ENCODE results near the gene CSK.

Gene CSK

DNA sequence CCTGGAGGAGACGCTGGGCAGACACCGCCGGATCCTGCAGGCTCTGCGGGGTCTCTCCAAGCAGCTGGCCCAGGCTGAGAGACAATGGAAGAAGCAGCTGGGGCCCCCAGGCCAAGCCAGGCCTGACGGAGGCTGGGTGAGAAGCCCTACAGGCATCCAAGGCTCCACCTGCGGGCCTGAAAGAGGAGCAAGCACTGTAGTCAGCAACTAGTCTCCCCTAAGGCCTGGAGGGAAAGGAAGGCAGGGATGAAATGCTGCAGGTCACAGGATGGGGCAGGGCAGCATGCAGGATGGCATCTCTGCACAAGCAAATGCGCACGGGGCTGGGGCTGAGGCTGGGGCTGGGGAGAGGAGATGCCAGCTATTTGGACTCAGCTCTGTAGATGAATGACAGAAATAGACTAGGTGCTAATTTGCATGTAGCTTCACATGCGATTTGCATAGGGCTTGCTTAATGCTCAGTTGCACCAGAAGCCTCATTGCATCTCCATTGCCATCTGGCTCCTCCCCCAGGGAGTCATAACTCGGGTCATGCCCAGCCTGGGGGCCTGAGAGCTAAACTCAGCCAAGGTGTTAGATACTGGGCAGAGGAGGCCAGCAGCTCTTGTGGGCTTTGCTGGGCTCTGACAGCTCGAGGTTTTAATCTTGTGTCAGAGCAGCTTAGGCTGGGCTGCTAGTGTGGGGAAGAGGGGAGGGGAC is 39.4 kb downstream of the CSK start:
- peaks cover 12% of the 10 kb centered on the region for H3K4me1 ChIP-seq (ENCODE audit: insufficient read depth, low read length)
- H3K36me3 ChIP-seq (ENCODE audit: insufficient read depth, low read length): no peaks in the 10 kb centered on the region
- no peaks in the 10 kb centered on the region for H3K9me3 ChIP-seq (ENCODE audit: low read length)
- H2AFZ ChIP-seq (ENCODE audit: low read depth, low read length): no peak overlapping the region
- H3K4me3 ChIP-seq (ENCODE audit: low read length): no peak overlapping the region
- peaks cover 40% of the 10 kb centered on the region for H3K27me3 ChIP-seq (ENCODE audit: insufficient read depth, low read length)

DNA sequence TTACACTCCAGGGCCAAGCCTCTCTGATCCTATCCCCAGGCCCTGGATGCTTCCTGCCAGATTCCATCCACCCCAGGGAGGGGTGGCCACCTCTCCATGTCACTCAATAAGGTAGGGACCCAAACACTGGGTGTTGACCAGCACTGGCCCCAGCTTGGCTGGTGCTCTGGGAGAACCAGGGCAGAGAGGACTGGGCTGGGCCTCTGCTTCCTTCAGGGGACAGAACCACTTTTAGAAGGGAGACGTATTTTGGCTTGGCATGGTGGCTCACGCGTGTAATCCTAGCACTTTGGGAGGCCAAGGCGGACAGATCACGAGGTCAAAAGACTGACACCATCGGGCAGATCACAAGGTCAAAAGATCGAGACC is 39.9 kb downstream of the CSK start:
- peaks cover 12% of the 10 kb centered on the region for H3K4me1 ChIP-seq (ENCODE audit: insufficient read depth, low read length)
- no peaks in the 10 kb centered on the region for H3K36me3 ChIP-seq (ENCODE audit: insufficient read depth, low read length)
- no peak overlapping the region for H2AFZ ChIP-seq (ENCODE audit: low read depth, low read length)
- H3K4me3 ChIP-seq (ENCODE audit: low read length): no peak overlapping the region
- H3K27me3 ChIP-seq (ENCODE audit: insufficient read depth, low read length): peaks cover 43% of the 10 kb centered on the region
- H3K9me3 ChIP-seq (ENCODE audit: low read length): no peaks in the 10 kb centered on the region

DNA sequence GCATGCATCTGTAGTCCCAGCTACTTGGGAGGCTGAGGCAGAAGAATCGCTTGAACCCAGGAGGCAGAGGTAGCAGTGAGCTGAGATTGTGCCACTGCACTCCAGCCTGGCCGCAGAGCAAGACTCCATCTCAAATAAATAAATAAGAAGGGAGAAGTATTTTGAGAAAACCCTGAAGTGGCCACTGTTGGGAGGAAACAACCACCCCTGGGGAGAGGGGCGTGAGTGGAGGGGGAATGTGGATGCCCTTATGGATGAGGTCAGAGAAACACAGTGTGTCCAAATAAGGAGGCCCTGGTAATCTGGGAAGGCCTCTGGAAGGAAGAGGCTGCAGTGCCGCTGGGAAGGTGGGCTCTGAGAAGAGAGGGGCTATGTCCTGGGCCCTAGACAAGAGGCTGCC is 40.4 kb downstream of the CSK start:
- H3K4me1 ChIP-seq (ENCODE audit: insufficient read depth, low read length): peaks cover 12% of the 10 kb centered on the region
- peaks cover 48% of the 10 kb centered on the region for H3K27me3 ChIP-seq (ENCODE audit: insufficient read depth, low read length)
- H3K36me3 ChIP-seq (ENCODE audit: insufficient read depth, low read length): no peaks in the 10 kb centered on the region
- no peaks in the 10 kb centered on the region for H3K9me3 ChIP-seq (ENCODE audit: low read length)
- no peak overlapping the region for H3K4me3 ChIP-seq (ENCODE audit: low read length)
- H2AFZ ChIP-seq (ENCODE audit: low read depth, low read length): no peak overlapping the region

DNA sequence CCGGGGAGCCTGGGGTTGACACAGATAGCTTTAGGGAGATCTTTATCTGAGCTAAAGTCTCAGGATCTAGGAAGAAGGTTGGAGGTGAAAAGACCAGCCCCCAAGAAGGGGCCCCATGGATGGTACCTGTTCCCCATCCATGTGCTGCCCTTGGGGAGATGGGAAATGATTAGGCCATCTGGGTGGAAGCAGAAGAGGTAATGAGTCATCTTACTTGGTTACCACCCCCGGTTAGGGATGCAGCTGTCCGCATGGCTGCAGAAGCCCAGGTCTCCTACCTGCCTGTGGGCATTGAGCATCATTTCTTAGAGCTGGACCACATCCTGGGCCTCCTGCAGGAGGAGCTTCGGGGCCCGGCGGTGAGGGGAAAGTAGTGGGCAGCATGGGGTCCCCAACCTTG is 41.4 kb downstream of the CSK start:
- H3K36me3 ChIP-seq (ENCODE audit: insufficient read depth, low read length): no peaks in the 10 kb centered on the region
- H3K27me3 ChIP-seq (ENCODE audit: insufficient read depth, low read length): peaks cover 59% of the 10 kb centered on the region
- no peak overlapping the region for H2AFZ ChIP-seq (ENCODE audit: low read depth, low read length)
- no peaks in the 10 kb centered on the region for H3K9me3 ChIP-seq (ENCODE audit: low read length)
- no peak overlapping the region for H3K4me3 ChIP-seq (ENCODE audit: low read length)
- H3K4me1 ChIP-seq (ENCODE audit: insufficient read depth, low read length): peaks cover 12% of the 10 kb centered on the region

DNA sequence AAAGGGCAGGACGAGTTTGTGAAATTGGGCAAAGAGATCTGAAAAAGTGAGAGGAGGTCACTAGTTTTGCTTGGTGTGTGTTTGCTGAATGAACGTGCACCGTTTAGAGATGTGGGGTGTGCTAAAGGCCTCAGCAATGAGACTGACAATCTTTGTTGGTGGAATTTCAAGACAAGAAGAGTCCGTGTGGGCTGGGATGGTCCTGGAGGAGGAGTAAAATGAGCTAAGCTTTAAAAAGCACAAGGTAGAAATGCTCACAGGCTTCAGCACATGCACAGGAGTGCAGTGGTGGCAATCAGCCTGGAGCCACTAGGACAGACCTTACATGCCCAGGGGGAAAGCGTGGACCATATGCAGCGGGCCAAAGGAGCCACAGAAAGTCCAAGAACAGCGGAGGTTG is 43.1 kb downstream of the CSK start:
- H3K9me3 ChIP-seq (ENCODE audit: low read length): no peaks in the 10 kb centered on the region
- peaks cover 12% of the 10 kb centered on the region for H3K4me1 ChIP-seq (ENCODE audit: insufficient read depth, low read length)
- H3K4me3 ChIP-seq (ENCODE audit: low read length): no peak overlapping the region
- H3K36me3 ChIP-seq (ENCODE audit: insufficient read depth, low read length): no peaks in the 10 kb centered on the region
- peaks cover 62% of the 10 kb centered on the region for H3K27me3 ChIP-seq (ENCODE audit: insufficient read depth, low read length)
- H2AFZ ChIP-seq (ENCODE audit: low read depth, low read length): no peak overlapping the region

DNA sequence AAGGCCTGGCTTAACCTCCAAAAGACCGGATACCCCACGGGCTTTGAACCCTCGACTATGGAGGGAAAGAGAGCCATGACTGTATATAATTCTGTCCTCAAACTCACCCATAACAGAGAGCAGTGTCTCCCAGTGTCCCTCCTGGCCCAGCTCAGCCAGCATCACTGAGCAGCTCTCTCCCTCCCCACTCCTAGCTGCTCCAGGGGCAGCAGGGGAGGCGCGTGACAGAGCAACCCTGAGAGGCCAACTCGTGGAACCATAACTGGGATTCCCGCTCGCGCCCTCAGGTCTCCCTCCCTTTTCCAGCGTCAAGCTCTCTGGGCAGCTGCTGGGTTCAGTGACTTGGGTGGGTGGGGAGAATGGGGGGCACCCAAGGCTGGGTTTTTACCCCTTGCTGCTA is 44.0 kb downstream of the CSK start:
- no peak overlapping the region for H2AFZ ChIP-seq (ENCODE audit: low read depth, low read length)
- H3K4me3 ChIP-seq (ENCODE audit: low read length): no peak overlapping the region
- H3K36me3 ChIP-seq (ENCODE audit: insufficient read depth, low read length): no peaks in the 10 kb centered on the region
- peaks cover 8% of the 10 kb centered on the region for H3K4me1 ChIP-seq (ENCODE audit: insufficient read depth, low read length)
- no peaks in the 10 kb centered on the region for H3K9me3 ChIP-seq (ENCODE audit: low read length)
- H3K27me3 ChIP-seq (ENCODE audit: insufficient read depth, low read length): peaks cover 71% of the 10 kb centered on the region

DNA sequence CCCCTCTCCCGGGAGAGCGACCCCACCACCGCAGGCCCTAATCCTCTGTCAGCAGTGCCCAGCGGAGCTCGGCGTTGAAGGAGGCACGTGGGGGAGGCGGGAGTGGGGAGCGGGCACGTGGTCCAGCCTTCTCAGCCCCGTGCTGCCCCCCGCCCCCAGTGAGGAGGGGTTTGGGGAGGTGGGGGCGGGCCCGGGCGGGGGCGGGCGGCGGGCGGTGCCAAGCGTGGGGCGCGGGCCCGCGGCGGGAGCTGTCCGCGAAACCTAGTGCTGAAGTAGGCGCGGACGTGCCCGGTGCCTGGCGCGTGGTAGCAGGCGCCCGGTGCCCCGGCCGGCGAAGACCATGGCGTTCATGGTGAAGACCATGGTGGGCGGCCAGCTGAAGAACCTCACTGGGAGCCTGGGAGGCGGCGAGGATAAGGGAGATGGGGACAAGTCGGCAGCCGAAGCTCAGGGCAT is 44.5 kb downstream of the CSK start, which contains the start of gene CPLX3:
Gene CPLX3 (plus strand): TSS at position 264 of the 456 bp plus-strand sequence. CDS start 77 bp downstream, at position 341.
- H3K9me3 ChIP-seq (ENCODE audit: low read length): no peaks in the 10 kb centered on the region
- peaks cover 74% of the 10 kb centered on the region for H3K27me3 ChIP-seq (ENCODE audit: insufficient read depth, low read length)
- no peak within 1 kb of the TSS for H3K4me3 ChIP-seq (ENCODE audit: low read length)
- H2AFZ ChIP-seq (ENCODE audit: low read depth, low read length): no peak within 1 kb of the TSS
- no peaks in the 10 kb centered on the region for H3K36me3 ChIP-seq (ENCODE audit: insufficient read depth, low read length)
- H3K4me1 ChIP-seq (ENCODE audit: insufficient read depth, low read length): peaks cover 3% of the 10 kb centered on the region

DNA sequence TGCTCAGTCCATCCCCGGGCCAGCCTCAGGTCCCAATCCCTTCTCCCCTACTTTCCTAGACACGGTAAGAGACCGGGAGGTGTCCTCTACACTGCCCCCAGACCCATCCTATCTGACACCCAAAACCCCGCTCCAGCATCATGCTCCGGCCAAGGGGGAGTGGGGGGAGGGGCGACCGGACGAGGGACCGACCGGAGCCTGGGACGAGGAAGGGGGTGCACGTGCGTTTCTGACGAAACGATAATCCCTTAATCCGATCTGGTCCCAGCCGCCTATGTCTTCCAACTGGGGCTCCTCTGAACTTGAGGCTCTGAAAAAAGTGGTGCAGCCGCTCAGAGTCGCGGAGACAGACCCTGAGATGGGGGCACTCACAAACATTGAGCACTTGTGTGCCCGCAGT is 45.0 kb downstream of the CSK start:
- H3K27me3 ChIP-seq (ENCODE audit: insufficient read depth, low read length): peaks cover 75% of the 10 kb centered on the region
- no peaks in the 10 kb centered on the region for H3K4me1 ChIP-seq (ENCODE audit: insufficient read depth, low read length)
- H2AFZ ChIP-seq (ENCODE audit: low read depth, low read length): no peak overlapping the region
- no peaks in the 10 kb centered on the region for H3K9me3 ChIP-seq (ENCODE audit: low read length)
- H3K36me3 ChIP-seq (ENCODE audit: insufficient read depth, low read length): no peaks in the 10 kb centered on the region
- H3K4me3 ChIP-seq (ENCODE audit: low read length): no peak overlapping the region

DNA sequence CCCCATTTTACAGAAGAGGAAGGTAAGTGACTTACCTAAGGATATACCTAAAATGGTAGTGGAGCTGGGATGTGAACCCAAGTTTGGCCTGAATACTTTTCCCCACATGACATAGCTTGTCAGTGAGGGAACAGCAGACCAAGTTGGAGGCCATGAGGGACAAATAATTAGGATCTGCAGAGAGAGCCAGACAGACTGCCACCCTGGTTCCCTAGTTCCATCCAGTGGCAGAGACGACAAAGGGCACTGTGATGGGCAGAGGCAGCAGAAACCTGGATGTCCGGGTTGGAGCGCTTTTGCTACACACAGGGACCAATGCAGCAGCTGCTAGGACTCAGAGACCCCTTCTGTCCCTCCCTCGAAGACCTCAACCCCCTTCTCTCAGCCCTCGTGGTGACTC is 45.7 kb downstream of the CSK start:
- Histone ChIP-seq H3K4me1 (ENCODE audit: insufficient read depth, low read length) (peaks cover 6% of the 10 kb centered on the region), H2AFZ (ENCODE audit: low read depth, low read length) (no peak overlapping the region), H3K4me3 (ENCODE audit: low read length) (no peak overlapping the region), H3K9me3 (ENCODE audit: low read length) (no peaks in the 10 kb centered on the region), H3K36me3 (ENCODE audit: insufficient read depth, low read length) (no peaks in the 10 kb centered on the region), H3K27me3 (ENCODE audit: insufficient read depth, low read length) (peaks cover 70% of the 10 kb centered on the region)

DNA sequence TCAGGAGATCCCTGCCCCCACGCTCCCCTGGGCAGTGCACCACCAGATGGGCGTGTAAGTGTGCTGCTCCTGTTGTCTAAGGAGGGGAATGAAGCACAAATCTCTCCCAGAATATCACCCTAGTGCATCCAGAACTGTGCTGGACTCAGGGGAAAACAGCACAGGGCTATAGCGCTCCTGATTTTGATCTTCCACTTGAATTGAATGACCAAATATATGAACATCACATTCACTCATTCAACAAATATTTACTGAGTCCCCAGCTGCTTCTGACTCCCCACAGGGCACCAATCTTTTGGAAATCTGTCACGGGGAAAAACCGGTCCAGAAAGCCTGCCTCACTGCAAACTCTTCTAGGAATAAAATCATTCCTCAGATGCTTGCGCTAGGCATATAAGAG is 47.0 kb downstream of the CSK start:
- peaks cover 64% of the 10 kb centered on the region for H3K27me3 ChIP-seq (ENCODE audit: insufficient read depth, low read length)

DNA sequence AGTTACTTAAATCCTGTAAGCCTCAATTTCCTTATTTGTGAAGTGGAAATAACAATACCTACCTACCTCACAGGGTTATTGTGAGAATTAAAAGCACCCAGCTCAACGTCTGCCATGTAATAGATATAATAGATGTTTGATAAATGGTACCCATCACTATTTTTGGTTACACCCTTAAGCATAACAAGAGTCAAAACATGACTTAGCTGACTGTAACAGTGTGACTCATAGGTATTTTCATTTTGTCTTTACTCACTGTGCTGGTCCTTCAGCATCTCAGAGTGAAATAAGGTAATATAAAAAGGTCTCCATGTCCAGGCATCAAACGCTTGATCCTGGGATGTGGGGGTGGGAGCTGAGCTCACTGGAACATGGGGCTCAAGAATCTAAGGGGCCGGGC is 47.6 kb downstream of the CSK start:
- Histone ChIP-seq H3K9me3 (ENCODE audit: low read length) (no peaks in the 10 kb centered on the region), H3K4me1 (ENCODE audit: insufficient read depth, low read length) (peaks cover 6% of the 10 kb centered on the region), H3K27me3 (ENCODE audit: insufficient read depth, low read length) (peaks cover 58% of the 10 kb centered on the region), H2AFZ (ENCODE audit: low read depth, low read length) (no peak overlapping the region), H3K36me3 (ENCODE audit: insufficient read depth, low read length) (no peaks in the 10 kb centered on the region), H3K4me3 (ENCODE audit: low read length) (no peak overlapping the region)

More for the DNA sequence above, 47.0 kb downstream of the CSK start:
- Histone ChIP-seq H3K4me3 (ENCODE audit: low read length) (no peak overlapping the region), H3K4me1 (ENCODE audit: insufficient read depth, low read length) (peaks cover 6% of the 10 kb centered on the region), H3K9me3 (ENCODE audit: low read length) (no peaks in the 10 kb centered on the region), H3K36me3 (ENCODE audit: insufficient read depth, low read length) (no peaks in the 10 kb centered on the region), H2AFZ (ENCODE audit: low read depth, low read length) (no peak overlapping the region)

DNA sequence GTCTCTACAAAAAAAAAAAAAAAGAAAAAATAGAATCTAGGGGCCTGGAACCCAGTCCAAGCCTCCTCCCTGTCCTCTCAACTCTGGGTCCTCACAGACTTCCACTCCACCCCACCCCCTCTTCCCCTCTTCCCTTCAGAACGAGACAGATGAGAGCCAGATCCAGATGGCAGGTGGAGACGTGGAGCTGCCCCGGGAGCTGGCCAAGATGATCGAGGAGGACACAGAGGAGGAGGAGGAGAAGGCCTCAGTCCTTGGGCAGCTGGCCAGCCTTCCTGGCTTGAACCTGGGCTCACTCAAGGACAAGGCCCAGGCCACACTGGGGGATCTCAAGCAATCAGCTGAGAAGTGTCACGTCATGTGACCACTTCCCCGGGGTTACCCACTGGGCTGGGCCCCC is 48.1 kb downstream of the CSK start:
- Histone ChIP-seq H3K4me3 (ENCODE audit: low read length) (no peak overlapping the region), H2AFZ (ENCODE audit: low read depth, low read length) (no peak overlapping the region), H3K9me3 (ENCODE audit: low read length) (no peaks in the 10 kb centered on the region), H3K27me3 (ENCODE audit: insufficient read depth, low read length) (peaks cover 53% of the 10 kb centered on the region), H3K4me1 (ENCODE audit: insufficient read depth, low read length) (peaks cover 6% of the 10 kb centered on the region), H3K36me3 (ENCODE audit: insufficient read depth, low read length) (no peaks in the 10 kb centered on the region)

DNA sequence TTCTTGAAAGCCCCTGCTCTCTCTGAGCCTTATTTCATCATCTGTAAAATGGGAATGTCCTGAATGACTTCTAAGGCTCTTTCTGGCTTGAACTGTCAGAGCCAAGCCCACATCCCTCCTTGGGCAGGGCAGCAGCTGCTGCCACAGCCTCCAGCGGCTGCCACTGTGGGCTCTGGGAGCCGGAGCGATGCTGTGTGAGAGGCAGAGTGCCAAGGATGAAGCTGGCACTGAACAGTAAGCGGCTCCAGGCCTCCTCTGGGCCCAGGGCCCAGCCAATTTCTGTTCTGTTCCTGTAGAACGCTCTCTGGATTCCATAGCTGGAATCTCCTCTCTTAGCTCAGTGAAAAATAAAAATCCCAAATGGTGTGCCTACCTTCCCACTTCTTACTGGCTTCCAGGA is 49.0 kb downstream of the CSK start:
- Histone ChIP-seq H3K4me3 (ENCODE audit: low read length) (no peak overlapping the region), H3K9me3 (ENCODE audit: low read length) (no peaks in the 10 kb centered on the region), H3K27me3 (ENCODE audit: insufficient read depth, low read length) (peaks cover 44% of the 10 kb centered on the region), H2AFZ (ENCODE audit: low read depth, low read length) (no peak overlapping the region), H3K4me1 (ENCODE audit: insufficient read depth, low read length) (peaks cover 6% of the 10 kb centered on the region), H3K36me3 (ENCODE audit: insufficient read depth, low read length) (peaks cover 3% of the 10 kb centered on the region)

All from neuron (in vitro differentiated cells).